MM.1S (cell line): ENCODE results near the gene TLE5.

Experiments used
- DNase-seq: peaks from one replicate; pipeline ENCODE4 v3.0.0-alpha.2; 2015
- H2AFZ ChIP-seq: fragments of 300-600 bp; sonication (generic); 2 replicates; pipeline ENCODE4 v1.6.0; 2016; ENCODE audit warnings: antibody characterized with exemption, low read length
- H3F3A ChIP-seq: fragments of 300-600 bp; sonication (generic); 2 replicates; pipeline ENCODE4 v1.6.1; 2016; ENCODE audit warnings: mild to moderate bottlenecking, antibody characterized with exemption, low read length, moderate library complexity, mixed read lengths; ENCODE audit not compliant: insufficient read depth
- H3K27ac ChIP-seq: fragments of 300-600 bp; sonication (generic); 2 replicates; pipeline ENCODE4 v1.5.1; 2016; ENCODE audit warnings: mild to moderate bottlenecking, low read length
- H3K27me3 ChIP-seq: fragments of 300-600 bp; sonication (generic); replicated peaks from 2 replicates; pipeline ENCODE4 v1.6.0; 2016; ENCODE audit warnings: low read length; ENCODE audit not compliant: insufficient read depth
- H3K36me3 ChIP-seq: fragments of 300-600 bp; sonication (generic); replicated peaks from 2 replicates; pipeline ENCODE4 v1.6.1; 2016; ENCODE audit warnings: mild to moderate bottlenecking, low read length, mixed read lengths; ENCODE audit not compliant: insufficient read depth
- H3K4me1 ChIP-seq: fragments of 300-600 bp; sonication (generic); 2 replicates; pipeline ENCODE4 v1.6.1; 2016; ENCODE audit warnings: low read length, mixed read lengths
- H3K4me2 ChIP-seq: fragments of 300-600 bp; sonication (generic); 2 replicates; pipeline ENCODE4 v1.6.0; 2016; ENCODE audit warnings: low read depth, low read length
- H3K4me3 ChIP-seq: fragments of 300-600 bp; sonication (generic); 2 replicates; pipeline ENCODE4 v1.5.1; 2016; ENCODE audit warnings: low read length, mixed read lengths
- H3K79me2 ChIP-seq: fragments of 300-600 bp; sonication (generic); 2 replicates; pipeline ENCODE4 v1.6.1; 2016; ENCODE audit warnings: mixed run types, low read length, mixed read lengths
- H3K9ac ChIP-seq: fragments of 300-600 bp; sonication (generic); 2 replicates; pipeline ENCODE4 v1.6.1; 2016; ENCODE audit warnings: low read length, mixed read lengths
- H3K9me2 ChIP-seq: fragments of 300-600 bp; sonication (generic); replicated peaks from 2 replicates; pipeline ENCODE4 v1.6.1; 2016; ENCODE audit warnings: mild to moderate bottlenecking, low read length, mixed read lengths; ENCODE audit not compliant: insufficient read depth
- H3K9me3 ChIP-seq: fragments of 300-600 bp; sonication (generic); replicated peaks from 2 replicates; pipeline ENCODE4 v1.6.1; 2016; ENCODE audit warnings: mild to moderate bottlenecking, low read length, mixed read lengths; ENCODE audit not compliant: insufficient read depth
- H4K20me1 ChIP-seq: fragments of 300-600 bp; sonication (generic); 2 replicates; pipeline ENCODE4 v1.6.1; 2016; ENCODE audit warnings: mild to moderate bottlenecking, low read length, moderate library complexity, mixed read lengths; ENCODE audit not compliant: insufficient read depth
- EZH2 ChIP-seq: fragments of 300-600 bp; sonication (generic); optimal IDR thresholded peaks from 2 replicates; pipeline ENCODE3; 2017; ENCODE audit warnings: low read depth, mild to moderate bottlenecking, antibody characterized with exemption, low read length, mixed read lengths
- EZH2phosphoT487 ChIP-seq: fragments of 300-600 bp; sonication (generic); IDR thresholded peaks from 2 replicates; pipeline ENCODE4 v1.6.1; 2018; ENCODE audit warnings: antibody characterized with exemption, low read length
- TF ChIP-seq, protein P1 (sequence below): fragments of 300-600 bp; sonication (generic); IDR thresholded peaks from 2 replicates; pipeline ENCODE4 v1.5.1; 2016; ENCODE audit warnings: antibody characterized with exemption, low read length, mixed read lengths

Gene TLE5

DNA sequence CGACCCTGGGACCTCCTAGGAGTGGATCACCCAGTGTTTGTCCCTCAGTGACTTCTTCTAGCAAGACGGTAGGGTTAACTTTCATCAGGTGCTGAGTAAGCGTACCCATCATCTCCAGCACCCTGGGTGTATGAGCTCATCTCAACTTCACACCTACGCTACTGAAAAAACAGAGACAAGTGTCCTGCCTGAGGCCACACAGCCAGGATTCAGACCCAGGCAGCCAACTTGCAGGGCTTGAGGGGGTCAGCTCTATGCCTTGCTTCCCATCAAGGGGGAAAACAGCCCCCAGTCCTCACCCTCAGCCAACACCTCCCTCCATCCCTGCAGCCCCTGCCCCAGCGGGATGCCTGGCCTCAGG, 37.8 kb downstream of the TLE5 start:
- Histone ChIP-seq H3F3A (no peaks in the 10 kb centered on the region), H3K27me3 (peaks cover 92% of the 10 kb centered on the region), H2AFZ (no peak overlapping the region), H3K4me2 (no peak overlapping the region), H4K20me1 (no peaks in the 10 kb centered on the region; the same call in 1 of the 2 replicates), H3K27ac (no peak overlapping the region), H3K4me3 (no peak overlapping the region), H3K9me3 (no peaks in the 10 kb centered on the region), H3K79me2 (no peaks in the 10 kb centered on the region), H3K36me3 (no peaks in the 10 kb centered on the region), H3K9ac (no peak overlapping the region), H3K4me1 (no peaks in the 10 kb centered on the region), H3K9me2 (no peaks in the 10 kb centered on the region)
- DNase-seq, result no peak
- no peak for TF ChIP-seq EZH2phosphoT487
- no peak for TF ChIP-seq EZH2
- TF ChIP-seq, protein P1, sequence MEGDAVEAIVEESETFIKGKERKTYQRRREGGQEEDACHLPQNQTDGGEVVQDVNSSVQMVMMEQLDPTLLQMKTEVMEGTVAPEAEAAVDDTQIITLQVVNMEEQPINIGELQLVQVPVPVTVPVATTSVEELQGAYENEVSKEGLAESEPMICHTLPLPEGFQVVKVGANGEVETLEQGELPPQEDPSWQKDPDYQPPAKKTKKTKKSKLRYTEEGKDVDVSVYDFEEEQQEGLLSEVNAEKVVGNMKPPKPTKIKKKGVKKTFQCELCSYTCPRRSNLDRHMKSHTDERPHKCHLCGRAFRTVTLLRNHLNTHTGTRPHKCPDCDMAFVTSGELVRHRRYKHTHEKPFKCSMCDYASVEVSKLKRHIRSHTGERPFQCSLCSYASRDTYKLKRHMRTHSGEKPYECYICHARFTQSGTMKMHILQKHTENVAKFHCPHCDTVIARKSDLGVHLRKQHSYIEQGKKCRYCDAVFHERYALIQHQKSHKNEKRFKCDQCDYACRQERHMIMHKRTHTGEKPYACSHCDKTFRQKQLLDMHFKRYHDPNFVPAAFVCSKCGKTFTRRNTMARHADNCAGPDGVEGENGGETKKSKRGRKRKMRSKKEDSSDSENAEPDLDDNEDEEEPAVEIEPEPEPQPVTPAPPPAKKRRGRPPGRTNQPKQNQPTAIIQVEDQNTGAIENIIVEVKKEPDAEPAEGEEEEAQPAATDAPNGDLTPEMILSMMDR, result no peak

DNA sequence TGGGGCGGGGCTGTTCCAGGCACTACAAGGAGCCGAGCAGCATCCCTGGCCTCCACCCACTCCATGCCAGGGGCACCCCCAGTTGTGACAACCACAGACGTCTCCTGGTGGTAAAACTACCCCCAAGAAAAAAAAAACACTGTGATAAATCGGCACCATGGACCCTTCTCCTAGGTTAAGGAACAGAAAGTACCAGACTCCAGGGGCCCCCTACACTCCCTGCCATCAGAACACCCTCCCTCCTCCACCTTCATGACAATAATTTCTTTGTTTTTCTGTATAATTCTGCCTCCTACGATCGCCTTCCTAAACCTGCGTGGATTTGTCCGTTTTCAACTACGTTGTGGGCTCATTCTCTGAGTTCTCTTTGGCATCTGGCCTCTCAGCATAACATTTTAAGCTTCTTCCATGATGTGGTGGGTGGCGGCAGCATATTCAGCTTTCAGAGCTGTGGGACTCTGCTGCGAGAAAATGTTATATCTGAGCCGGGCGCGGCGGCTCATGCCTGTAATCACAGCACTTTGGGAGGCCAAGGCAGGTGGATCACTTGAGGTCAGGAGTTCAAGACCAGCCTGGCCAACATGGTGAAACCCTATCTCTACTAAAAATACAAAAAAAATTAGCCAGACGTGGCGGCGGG, 41.9 kb downstream of the TLE5 start:
- DNase-seq, result no peak
- Histone ChIP-seq H2AFZ (no peak overlapping the region), H3K9me3 (no peaks in the 10 kb centered on the region), H3K27ac (no peak overlapping the region), H3K27me3 (peaks cover 90% of the 10 kb centered on the region), H3K4me2 (no peak overlapping the region), H3K36me3 (no peaks in the 10 kb centered on the region), H3K79me2 (no peaks in the 10 kb centered on the region), H3K4me1 (no peaks in the 10 kb centered on the region), H3K4me3 (no peak overlapping the region), H3K9ac (no peak overlapping the region), H4K20me1 (no peaks in the 10 kb centered on the region), H3K9me2 (no peaks in the 10 kb centered on the region), H3F3A (no peaks in the 10 kb centered on the region)
- TF ChIP-seq EZH2 (no peak), EZH2phosphoT487 (no peak)
- TF ChIP-seq, protein P1, result no peak

DNA sequence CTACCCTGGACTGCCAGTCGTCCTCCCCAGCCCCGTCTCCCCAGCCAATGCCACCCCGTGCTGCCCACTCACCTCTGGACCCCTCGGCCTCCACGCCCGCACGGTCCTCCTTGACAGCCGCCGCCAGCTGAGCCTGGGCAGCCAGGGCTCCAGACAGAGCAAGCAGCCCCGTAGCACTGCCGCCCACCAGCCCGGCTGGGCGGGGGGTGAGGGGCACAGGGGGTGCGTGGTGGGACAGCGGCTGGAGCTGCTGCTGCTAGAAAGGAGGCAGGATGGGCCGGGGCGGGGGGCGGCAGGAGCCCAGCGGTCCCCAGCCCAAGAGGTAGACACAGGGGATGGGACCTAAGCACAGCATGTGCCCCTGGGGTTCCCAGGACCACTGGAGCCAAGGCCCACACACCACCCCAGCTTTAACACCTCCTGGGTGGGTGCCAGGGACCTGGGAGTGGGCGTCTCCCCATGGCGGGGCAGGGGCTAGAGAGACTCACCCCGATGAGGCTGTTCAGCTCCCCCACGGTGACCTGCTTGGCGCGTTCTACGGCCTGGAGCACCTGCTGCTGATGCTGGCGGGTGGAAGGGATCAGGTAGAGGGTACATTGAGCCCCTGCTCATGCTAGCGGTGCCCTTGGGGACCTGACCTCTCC, 43.0 kb downstream of the TLE5 start:
- Histone ChIP-seq H2AFZ (no peak overlapping the region), H3K4me2 (no peak overlapping the region), H4K20me1 (no peaks in the 10 kb centered on the region), H3K4me1 (no peaks in the 10 kb centered on the region), H3K9me3 (no peaks in the 10 kb centered on the region), H3K27ac (no peak overlapping the region), H3K79me2 (no peaks in the 10 kb centered on the region), H3K4me3 (no peak overlapping the region), H3F3A (no peaks in the 10 kb centered on the region), H3K27me3 (peaks cover 88% of the 10 kb centered on the region), H3K9ac (no peak overlapping the region), H3K36me3 (no peaks in the 10 kb centered on the region), H3K9me2 (no peaks in the 10 kb centered on the region)
- TF ChIP-seq, protein P1, result no peak
- TF ChIP-seq EZH2, result no peak
- no peak for TF ChIP-seq EZH2phosphoT487
- no peak for DNase-seq
